MCF 10A (cell line): ENCODE results near the gene COX17. TPM values are rescaled to one million over a fixed set of nuclear protein-coding genes. Genes with fewer than 3 reads are reported as not detected.

ENCODE experiments used
- BruUV-seq: library from RNA; stranded (reverse); fragments of 400-500 nt; replicated peaks from 2 replicates; lab custom pipeline; 2021; lab: Mats Ljungman, UMichigan
- CTCF ChIA-PET: fragments of 300-600 bp; sonication (Branson Sonifier 250); formaldehyde crosslinking; extraction: SDS; loops from one replicate; lab custom pipeline; 2021; ENCODE audit warnings: antibody characterized with exemption, inconsistent platforms; lab: Yijun Ruan, JAX
- POLR2A ChIA-PET: fragments of 300-600, 350-650 bp; sonication (Branson Sonifier 250); formaldehyde crosslinking; extraction: SDS; loops from one replicate; lab custom pipeline; 2020; ENCODE audit warnings: antibody characterized with exemption, inconsistent platforms; lab: Yijun Ruan, JAX
- DNase-seq: peaks from one replicate; pipeline ENCODE4 v3.0.0-alpha.2; 2018; ENCODE audit not compliant: unreplicated experiment
- H3K27ac Mint-ChIP-seq: one replicate; pipeline ENCODE4 v1.8.0; 2022; ENCODE audit warnings: mild to moderate bottlenecking, low read depth, mixed read lengths; ENCODE audit not compliant: unreplicated experiment
- H3K27me3 Mint-ChIP-seq: one replicate; pipeline ENCODE4 v1.8.0; 2022; ENCODE audit warnings: mixed read lengths; ENCODE audit not compliant: insufficient read depth, unreplicated experiment
- H3K36me3 Mint-ChIP-seq: one replicate; pipeline ENCODE4 v1.8.0; 2022; ENCODE audit warnings: mild to moderate bottlenecking, moderate library complexity, mixed read lengths; ENCODE audit not compliant: insufficient read depth, unreplicated experiment
- H3K4me1 Mint-ChIP-seq: one replicate; pipeline ENCODE4 v1.8.0; 2022; ENCODE audit warnings: mixed read lengths; ENCODE audit not compliant: insufficient read depth, unreplicated experiment
- H3K4me3 Mint-ChIP-seq: one replicate; pipeline ENCODE4 v1.8.0; 2022; ENCODE audit warnings: mild to moderate bottlenecking, moderate library complexity, mixed read lengths; ENCODE audit not compliant: unreplicated experiment
- H3K9me3 Mint-ChIP-seq: one replicate; pipeline ENCODE4 v1.8.0; 2022; ENCODE audit warnings: mixed read lengths; ENCODE audit not compliant: unreplicated experiment
- CTCF ChIP-seq: fragments of 200-600 bp; IDR thresholded peaks from one replicate; pipeline ENCODE4 v1.8.0; 2022; ENCODE audit warnings: antibody characterized with exemption, mild to moderate bottlenecking; ENCODE audit not compliant: unreplicated experiment
- intact Hi-C: fragments of 100-400 bp; cut with micrococcal nuclease; formaldehyde crosslinking; loops from 2 replicates; pipeline ENCODE4 v1.14.1; 2022
- total RNA-seq: library from RNA; stranded (reverse); gene quantifications from 2 replicates; pipeline ENCODE4 v1.2.3, GENCODE V29; 2022

COX17 gene
- total RNA-seq, 1 experiment from 2014 or later: 47.9 TPM

GRCh38 chr3:119659606-119660291 is 17.5 kb downstream of the COX17 start:
- ChIA-PET CTCF (no interaction called here), POLR2A (no interaction called here)
- H3K9me3 Mint-ChIP-seq: no peaks in the 10 kb centered on the region

GRCh38 chr3:119658994-119659393 is 18.2 kb downstream of the COX17 start:
- Mint-ChIP-seq H3K4me1 (peaks cover 10% of the 10 kb centered on the region), H3K27me3 (no peaks in the 10 kb centered on the region), H3K36me3 (no peaks in the 10 kb centered on the region), H3K9me3 (no peaks in the 10 kb centered on the region), H3K4me3 (no peak overlapping the region), H3K27ac (no peak overlapping the region)
- ChIA-PET POLR2A (interaction anchor here (1.0 kb wide), 1 partner anchor 125 kb away, joined by 3 read pairs; no protein-coding TSS in a partner anchor), CTCF (interaction anchor here (0.7 kb wide), 1 partner anchor 8 kb away, joined by 5 read pairs; no protein-coding TSS in a partner anchor)
- no peak for TF ChIP-seq CTCF
- BruUV-seq: no TSS peak
- no peak for DNase-seq
- intact Hi-C loops: no loop called here

More at GRCh38 chr3:119659606-119660291, 17.5 kb downstream of the COX17 start:
- H3K27ac Mint-ChIP-seq: no peak overlapping the region
- peaks cover 10% of the 10 kb centered on the region for H3K4me1 Mint-ChIP-seq
- no peak for DNase-seq
- no TSS peak for BruUV-seq
- no peaks in the 10 kb centered on the region for H3K36me3 Mint-ChIP-seq
- H3K4me3 Mint-ChIP-seq: no peak overlapping the region
- intact Hi-C loops: no loop called here
- no peak for TF ChIP-seq CTCF
- no peaks in the 10 kb centered on the region for H3K27me3 Mint-ChIP-seq

GRCh38 chr3:119657887-119658702 is 19.1 kb downstream of the COX17 start:
- H3K27ac Mint-ChIP-seq: no peak overlapping the region
- H3K27me3 Mint-ChIP-seq: no peaks in the 10 kb centered on the region
- CTCF ChIA-PET: interaction anchor here (0.5 to 0.8 kb wide), 3 partner anchors 8 to 505 kb away, joined by 3 to 5 read pairs (median 3); no protein-coding TSS in a partner anchor
- POLR2A ChIA-PET: interaction anchor here (0.6 to 1.3 kb wide), 3 partner anchors 17 to 1679 kb away, joined by 3 to 6 read pairs (median 3); no protein-coding TSS in a partner anchor
- peaks cover 9% of the 10 kb centered on the region for H3K4me1 Mint-ChIP-seq
- H3K9me3 Mint-ChIP-seq: no peaks in the 10 kb centered on the region
- BruUV-seq: no TSS peak
- DNase-seq: no peak
- TF ChIP-seq CTCF: no peak
- H3K36me3 Mint-ChIP-seq: no peaks in the 10 kb centered on the region
- no peak overlapping the region for H3K4me3 Mint-ChIP-seq
- intact Hi-C loops: no loop called here

GRCh38 chr3:119653876-119654275 is 23.3 kb downstream of the COX17 start:
- peaks cover 5% of the 10 kb centered on the region for H3K4me1 Mint-ChIP-seq
- no TSS peak for BruUV-seq
- intact Hi-C loops: no loop called here
- no peaks in the 10 kb centered on the region for H3K36me3 Mint-ChIP-seq
- TF ChIP-seq CTCF: no peak
- POLR2A ChIA-PET: no interaction called here
- no peak overlapping the region for H3K4me3 Mint-ChIP-seq
- DNase-seq: no peak
- H3K27ac Mint-ChIP-seq: no peak overlapping the region
- CTCF ChIA-PET: no interaction called here
- H3K9me3 Mint-ChIP-seq: no peaks in the 10 kb centered on the region
- H3K27me3 Mint-ChIP-seq: no peaks in the 10 kb centered on the region
